GM12864 (cell line): Measurements from ENCODE around the gene SSR2.
A peak's percentile ranks its signal among the peaks of the same experiment; 100 is the strongest.

ENCODE experiments used
- DNase-seq: peaks from one replicate; pipeline ENCODE4 v3.0.0-alpha.2; 2011; ENCODE audit warnings: low read depth
- H3K4me3 ChIP-seq: 2 replicates; pipeline ENCODE4 v1.5.1; 2011; ENCODE audit warnings: mild to moderate bottlenecking, low read depth, low read length, control low read depth
- CTCF ChIP-seq: IDR thresholded peaks from 2 replicates; pipeline ENCODE4 v1.5.1; 2011; ENCODE audit warnings: low read depth, mild to moderate bottlenecking, moderate library complexity, low read length, control low read depth, inconsistent platforms; ENCODE audit errors: missing control alignments

Gene SSR2

DNA sequence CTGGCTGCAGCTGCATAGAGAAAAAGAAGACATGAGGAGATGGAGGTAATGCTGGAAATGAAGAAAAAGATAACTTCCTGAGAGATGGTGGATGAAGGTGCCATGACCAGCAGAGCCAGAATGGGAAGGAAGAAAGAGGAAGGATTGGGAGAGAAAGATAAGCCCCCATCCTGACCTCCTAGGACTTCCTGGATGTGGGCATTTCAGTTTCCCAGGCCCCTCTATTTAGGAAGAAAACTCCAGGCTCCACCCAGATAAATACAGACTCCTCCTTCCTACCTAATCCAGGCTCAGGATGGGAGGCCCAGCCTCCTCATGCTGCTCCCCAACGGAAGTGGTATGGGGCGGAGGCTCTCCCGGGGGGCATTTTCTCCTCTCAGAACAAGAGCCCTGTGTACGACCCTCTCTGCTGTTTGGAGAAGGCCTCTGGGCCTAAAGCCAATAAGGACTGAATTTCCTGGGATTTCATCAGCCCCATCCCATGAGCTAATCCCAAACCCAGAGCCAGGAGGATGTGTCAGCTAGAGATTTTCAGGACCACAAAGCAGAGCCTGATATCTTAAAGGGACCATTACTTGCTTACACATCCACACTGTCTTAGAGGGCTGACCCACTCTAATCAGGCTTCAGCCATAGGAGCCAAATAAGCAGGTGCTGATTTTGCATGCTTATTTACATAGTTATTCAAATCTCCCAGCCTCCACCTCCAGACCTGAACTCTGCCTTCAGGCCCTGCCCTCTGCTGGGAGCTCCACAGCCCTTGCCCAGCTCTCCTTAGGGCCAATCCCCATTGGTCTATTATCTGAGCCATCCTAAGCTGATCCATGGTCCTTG, 37.3 kb downstream of the SSR2 start:
- peak; percentile 18 for TF ChIP-seq CTCF
- no peak overlapping the region for H3K4me3 ChIP-seq
- no peak for DNase-seq

DNA sequence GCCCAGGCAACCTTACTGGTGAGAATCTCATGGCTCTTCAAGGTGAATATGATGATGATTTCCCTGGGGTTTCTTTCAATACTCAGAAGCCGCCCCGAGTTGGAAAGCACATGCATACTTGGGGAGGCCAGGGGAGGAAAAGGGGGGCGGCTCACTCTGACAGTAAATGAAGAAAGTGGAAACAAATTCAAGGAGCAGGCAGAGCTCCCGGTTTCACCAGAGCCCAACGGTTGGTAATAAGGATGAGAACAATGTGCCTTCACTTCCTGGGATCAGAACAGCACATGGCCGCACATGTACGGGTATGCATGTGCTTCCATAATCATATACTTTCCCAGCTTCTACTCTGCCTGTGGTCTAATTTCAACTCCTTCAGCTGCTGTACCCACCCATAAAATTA, 38.6 kb downstream of the SSR2 start:
- TF ChIP-seq CTCF: no peak
- no peak overlapping the region for H3K4me3 ChIP-seq
- no peak for DNase-seq

GRCh38 chr1:155981266-155982088, 39.3 kb downstream of the SSR2 start:
- no peak for DNase-seq
- TF ChIP-seq CTCF: no peak
- peak overlapping the region; percentile 88 for H3K4me3 ChIP-seq

GRCh38 chr1:155979597-155980343, 41.0 kb downstream of the SSR2 start:
- H3K4me3 ChIP-seq: peak overlapping the region; percentile 88
- no peak for DNase-seq
- TF ChIP-seq CTCF: no peak

DNA sequence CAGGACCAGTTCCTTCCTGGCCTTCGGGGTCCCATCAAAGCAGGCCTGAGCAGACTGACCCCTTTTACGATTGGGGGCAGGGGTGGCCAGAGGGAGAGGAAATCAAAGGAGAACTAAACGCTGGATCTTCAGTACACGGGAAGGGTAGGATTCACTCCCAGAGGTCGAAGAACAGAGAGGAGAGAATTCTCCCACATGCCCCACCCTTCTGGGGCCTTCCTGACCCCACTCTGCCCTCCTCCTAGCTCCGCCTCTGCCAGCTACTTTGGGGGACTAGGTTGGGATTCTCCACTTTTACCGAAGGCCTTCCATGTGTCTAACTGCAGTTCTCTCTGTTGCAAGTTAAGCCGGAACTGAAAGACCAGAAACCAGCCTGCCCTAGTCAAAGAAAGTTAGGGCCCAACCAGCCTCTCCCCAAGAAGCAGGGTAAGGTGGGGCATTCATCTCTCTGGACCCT, 41.8 kb downstream of the SSR2 start:
- peak overlapping the region; percentile 88 for H3K4me3 ChIP-seq
- TF ChIP-seq CTCF: no peak
- DNase-seq: no peak

DNA sequence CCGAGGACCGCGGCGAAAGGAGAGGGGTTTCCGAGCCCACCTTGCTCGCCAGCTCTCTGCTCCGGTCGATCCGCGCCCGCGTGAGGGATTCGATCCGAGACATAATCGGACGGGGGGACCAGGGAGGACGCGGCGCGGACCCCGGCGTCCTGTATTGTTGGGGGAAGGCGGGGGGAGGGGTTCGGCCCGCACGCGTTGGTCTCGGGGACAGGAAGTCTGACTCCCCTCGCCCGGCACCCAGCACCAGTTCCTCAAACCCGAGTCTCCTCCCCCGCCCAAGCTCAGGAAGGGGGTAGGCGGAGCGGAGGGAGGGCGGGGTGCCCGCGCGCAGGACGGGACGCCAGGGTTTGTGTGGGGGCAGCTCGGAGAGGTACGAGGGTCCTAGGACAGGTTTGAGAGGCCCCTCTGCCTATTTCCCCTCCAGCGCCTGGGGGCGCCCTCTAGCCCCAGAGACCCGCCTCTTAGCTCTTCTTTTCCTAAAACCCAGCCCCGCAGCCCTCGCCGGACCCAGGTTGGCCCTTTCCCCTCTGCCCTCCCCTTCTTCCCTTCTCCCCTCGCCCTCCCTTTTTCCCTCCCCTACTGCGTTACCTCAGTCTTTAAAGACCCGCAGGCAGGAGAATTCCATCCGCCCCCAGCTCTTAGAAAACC, 42.3 kb downstream of the SSR2 start, which contains the start of gene ARHGEF2:
TSS of gene ARHGEF2 (minus strand) at position 223 of the 648 bp plus-strand sequence. CDS start at position 103, 120 bp downstream.
- DNase-seq: peak; percentile 72
- H3K4me3 ChIP-seq: peak within 1 kb of the TSS; percentile 88
- TF ChIP-seq CTCF: peak; percentile 33
